H9 (cell line): Measurements from ENCODE around the gene CACNA1G. TPM values are rescaled to one million over a fixed set of nuclear protein-coding genes. Genes with fewer than 3 reads are reported as not detected.

Experiments
- DNase-seq: peaks from one replicate; pipeline ENCODE4 v3.0.0-alpha.2; 2017
- H2AFZ ChIP-seq: one replicate; pipeline ENCODE4 v1.6.1; 2013; ENCODE audit warnings: mild to moderate bottlenecking, low read length, control low read depth, moderate library complexity
- H2AK5ac ChIP-seq: 2 replicates; pipeline ENCODE4 v1.6.1; 2013; ENCODE audit warnings: low read length, control low read depth, mixed read lengths; ENCODE audit not compliant: insufficient read length
- H2BK120ac ChIP-seq: one replicate; pipeline ENCODE4 v1.6.1; 2013; ENCODE audit warnings: low read depth, mild to moderate bottlenecking, low read length, control low read depth, inconsistent platforms; ENCODE audit not compliant: poor library complexity, severe bottlenecking
- H2BK12ac ChIP-seq: 2 replicates; pipeline ENCODE4 v1.6.1; 2013; ENCODE audit warnings: low read length, control low read depth, mixed read lengths, low read depth; ENCODE audit not compliant: insufficient read length
- H2BK15ac ChIP-seq: 2 replicates; pipeline ENCODE4 v1.6.1; 2013; ENCODE audit warnings: low read depth, low read length, control low read depth
- H2BK20ac ChIP-seq: one replicate; pipeline ENCODE4 v1.6.1; 2013; ENCODE audit warnings: low read depth, mild to moderate bottlenecking, low read length, control low read depth, inconsistent platforms; ENCODE audit not compliant: poor library complexity, severe bottlenecking
- H2BK5ac ChIP-seq: 2 replicates; pipeline ENCODE4 v1.6.1; 2013; ENCODE audit warnings: low read length, control low read depth, mixed read lengths; ENCODE audit not compliant: insufficient read length
- H3K14ac ChIP-seq: 2 replicates; pipeline ENCODE4 v1.6.1; 2013; ENCODE audit warnings: low read length, control low read depth; ENCODE audit not compliant: insufficient read depth
- H3K18ac ChIP-seq: 2 replicates; pipeline ENCODE4 v1.6.1; 2013; ENCODE audit warnings: low read depth, mild to moderate bottlenecking, mixed read lengths, low read length, control low read depth; ENCODE audit not compliant: insufficient read length
- H3K23ac ChIP-seq: 2 replicates; pipeline ENCODE4 v1.6.1; 2013; ENCODE audit warnings: low read length, control low read depth, mixed read lengths, low read depth; ENCODE audit not compliant: insufficient read length
- H3K23me2 ChIP-seq: 2 replicates; pipeline ENCODE4 v1.6.1; 2013; ENCODE audit warnings: low read depth, mild to moderate bottlenecking, mixed read lengths, low read length, control low read depth; ENCODE audit not compliant: insufficient read length, poor library complexity, severe bottlenecking
- H3K27ac ChIP-seq: 2 replicates; pipeline ENCODE4 v1.5.1; 2013; ENCODE audit warnings: low read length, control low read depth, mixed read lengths, low read depth; ENCODE audit not compliant: insufficient read length
- H3K27me3 ChIP-seq: 2 replicates; pipeline ENCODE4 v1.6.1; 2013; ENCODE audit warnings: low read length, control low read depth, inconsistent platforms; ENCODE audit not compliant: insufficient read depth
- H3K4ac ChIP-seq: 2 replicates; pipeline ENCODE4 v1.6.1; 2013; ENCODE audit warnings: low read depth, mild to moderate bottlenecking, control low read depth, inconsistent platforms, low read length, moderate library complexity
- H3K4me1 ChIP-seq: 2 replicates; pipeline ENCODE4 v1.6.1; 2013; ENCODE audit warnings: low read length, control low read depth, inconsistent platforms; ENCODE audit not compliant: insufficient read depth
- H3K4me2 ChIP-seq: 2 replicates; pipeline ENCODE4 v1.6.1; 2013; ENCODE audit warnings: low read length, control low read depth, mixed read lengths; ENCODE audit not compliant: insufficient read length, insufficient read depth
- H3K56ac ChIP-seq: 2 replicates; pipeline ENCODE4 v1.6.1; 2013; ENCODE audit warnings: low read depth, mild to moderate bottlenecking, mixed read lengths, low read length, control low read depth; ENCODE audit not compliant: insufficient read length
- H3K79me1 ChIP-seq: 2 replicates; pipeline ENCODE4 v1.6.1; 2013; ENCODE audit warnings: low read depth, mild to moderate bottlenecking, moderate library complexity, low read length, control low read depth, inconsistent platforms; ENCODE audit not compliant: insufficient read depth, poor library complexity, severe bottlenecking
- H3K79me2 ChIP-seq: 2 replicates; pipeline ENCODE4 v1.6.1; 2013; ENCODE audit warnings: low read length, control low read depth, inconsistent platforms; ENCODE audit not compliant: insufficient read depth
- H3K9ac ChIP-seq: 2 replicates; pipeline ENCODE4 v1.6.1; 2013; ENCODE audit warnings: low read length, control low read depth, mixed read lengths; ENCODE audit not compliant: insufficient read length; ENCODE audit errors: extremely low read depth
- H3K9me3 ChIP-seq: one replicate; pipeline ENCODE4 v1.6.1; 2013; ENCODE audit warnings: low read depth, low read length, inconsistent platforms; ENCODE audit not compliant: control insufficient read depth
- H3T11ph ChIP-seq: one replicate; pipeline ENCODE4 v1.6.1; 2013; ENCODE audit warnings: mild to moderate bottlenecking, low read length, control low read depth, inconsistent platforms
- H4K20me1 ChIP-seq: one replicate; pipeline ENCODE4 v1.6.1; 2013; ENCODE audit not compliant: control insufficient read depth, insufficient read length, insufficient read depth
- H4K5ac ChIP-seq: 2 replicates; pipeline ENCODE4 v1.6.1; 2013; ENCODE audit warnings: low read depth, mild to moderate bottlenecking, mixed read lengths, low read length, control low read depth; ENCODE audit not compliant: insufficient read length
- H4K8ac ChIP-seq: replicated peaks from 2 replicates; pipeline ENCODE4 v1.6.1; 2013; ENCODE audit warnings: low read length, control low read depth, mixed read lengths, low read depth; ENCODE audit not compliant: insufficient read length
- H4K91ac ChIP-seq: 2 replicates; pipeline ENCODE4 v1.6.1; 2013; ENCODE audit warnings: low read depth, mild to moderate bottlenecking, moderate library complexity, mixed read lengths, low read length, control low read depth; ENCODE audit not compliant: insufficient read length
- H3K27ac Mint-ChIP-seq, 3 experiments: 2 replicates in 2 of 3; 3 replicates in 1 of 3; pipeline ENCODE4 v1.8.0; 2020 to 2021; ENCODE audit warnings: mixed read lengths in 3 of 3, mild to moderate bottlenecking in 1 of 3, moderate library complexity in 1 of 3
- H3K27me3 Mint-ChIP-seq: 2 replicates; pipeline ENCODE4 v1.8.0; 2021; ENCODE audit warnings: low read depth, mild to moderate bottlenecking, moderate library complexity, mixed read lengths
- H3K36me3 Mint-ChIP-seq, 3 experiments: 2 replicates in 2 of 3; 3 replicates in 1 of 3; pipeline ENCODE4 v1.8.0; 2020 to 2021; ENCODE audit warnings: low read depth in 3 of 3, mixed read lengths in 3 of 3; ENCODE audit not compliant: insufficient read depth in 1 of 3
- H3K4me1 Mint-ChIP-seq, 2 experiments: 2 replicates each; pipeline ENCODE4 v1.8.0; 2020; ENCODE audit warnings: mixed read lengths in 2 of 2
- H3K4me3 Mint-ChIP-seq, 2 experiments: 2 replicates in 1 of 2; 3 replicates in 1 of 2; pipeline ENCODE4 v1.8.0; 2020 to 2021; ENCODE audit warnings: mild to moderate bottlenecking in 2 of 2, mixed read lengths in 2 of 2, moderate library complexity in 1 of 2
- H3K9me3 Mint-ChIP-seq, 2 experiments: 2 replicates in 1 of 2; 3 replicates in 1 of 2; pipeline ENCODE4 v1.8.0; 2020; ENCODE audit warnings: mild to moderate bottlenecking in 2 of 2, mixed read lengths in 2 of 2, moderate library complexity in 1 of 2
- WGBS: extraction: QIAGEN DNeasy Blood & Tissue Kit; methylation state at CpG from one replicate; pipeline ENCODE4 v1.1.7; 2013; ENCODE audit warnings: missing lambda C conversion rate, low lambda C conversion rate, mixed read lengths; ENCODE audit not compliant: insufficient read length; ENCODE audit errors: extremely low coverage; 5-methylcytosine and 5-hydroxymethylcytosine counted together
- total RNA-seq: library from RNA; stranded (reverse); gene quantifications from 2 replicates; pipeline ENCODE4 v1.2.1, GENCODE V29; 2021
- TF ChIP-seq, protein P1 (sequence below): fragments of 200-600 bp; sonication (generic); conservative IDR thresholded peaks from 3 replicates; pipeline ENCODE4 v1.8.0; 2021; ENCODE audit warnings: antibody characterized with exemption, mild to moderate bottlenecking

CACNA1G gene
- total RNA-seq, 1 experiment from 2014 or later: 1.5 TPM

DNA sequence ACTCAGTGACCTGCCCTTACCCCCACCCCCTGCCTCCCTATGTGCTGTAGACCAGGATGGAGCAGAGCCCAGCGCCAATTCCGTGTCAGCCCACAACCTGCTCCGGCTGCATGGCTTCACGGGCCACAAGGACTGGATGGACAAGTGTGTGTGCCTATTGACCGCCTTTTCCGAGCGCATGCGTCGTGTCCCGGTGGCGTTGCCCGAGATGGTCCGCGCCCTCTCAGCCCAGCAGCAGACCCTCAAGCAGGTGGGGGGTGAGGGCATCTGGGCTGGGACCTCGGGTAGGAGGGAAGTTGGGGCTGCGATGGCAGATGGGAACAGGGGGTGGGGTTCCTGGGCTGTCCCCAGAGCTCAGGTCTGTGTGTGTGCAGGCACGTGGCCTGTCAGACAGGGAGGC lies 6.3 kb upstream of the CACNA1G start:
- Histone ChIP-seq H3K56ac (no peak overlapping the region), H2BK12ac (no peak overlapping the region), H3K9me3 (no peaks in the 10 kb centered on the region), H2AFZ (no peak overlapping the region), H4K91ac (no peak overlapping the region), H3K4me1 (no peaks in the 10 kb centered on the region), H4K5ac (no peak overlapping the region), H3K23ac (no peak overlapping the region), H3K14ac (no peak overlapping the region), H3K79me1 (no peaks in the 10 kb centered on the region), H2AK5ac (no peak overlapping the region), H3K4me2 (no peak overlapping the region), H4K8ac (no peak overlapping the region), H3K4ac (no peak overlapping the region), H3K18ac (no peak overlapping the region), H3K27ac (no peak overlapping the region), H4K20me1 (no peaks in the 10 kb centered on the region), H2BK120ac (no peak overlapping the region), H2BK20ac (no peak overlapping the region), H3T11ph (no peak overlapping the region), H3K23me2 (peaks cover 4% of the 10 kb centered on the region), H3K79me2 (no peaks in the 10 kb centered on the region), H2BK15ac (no peak overlapping the region), H2BK5ac (no peak overlapping the region), H3K27me3 (peaks cover 11% of the 10 kb centered on the region), H3K9ac (no peak overlapping the region)
- H3K4me3 Mint-ChIP-seq: no peak overlapping the region
- no peaks in the 10 kb centered on the region; a peak in 1 of 5 replicates for H3K9me3 Mint-ChIP-seq
- peaks cover 37% of the 10 kb centered on the region for H3K27me3 Mint-ChIP-seq
- TF ChIP-seq, protein P1, sequence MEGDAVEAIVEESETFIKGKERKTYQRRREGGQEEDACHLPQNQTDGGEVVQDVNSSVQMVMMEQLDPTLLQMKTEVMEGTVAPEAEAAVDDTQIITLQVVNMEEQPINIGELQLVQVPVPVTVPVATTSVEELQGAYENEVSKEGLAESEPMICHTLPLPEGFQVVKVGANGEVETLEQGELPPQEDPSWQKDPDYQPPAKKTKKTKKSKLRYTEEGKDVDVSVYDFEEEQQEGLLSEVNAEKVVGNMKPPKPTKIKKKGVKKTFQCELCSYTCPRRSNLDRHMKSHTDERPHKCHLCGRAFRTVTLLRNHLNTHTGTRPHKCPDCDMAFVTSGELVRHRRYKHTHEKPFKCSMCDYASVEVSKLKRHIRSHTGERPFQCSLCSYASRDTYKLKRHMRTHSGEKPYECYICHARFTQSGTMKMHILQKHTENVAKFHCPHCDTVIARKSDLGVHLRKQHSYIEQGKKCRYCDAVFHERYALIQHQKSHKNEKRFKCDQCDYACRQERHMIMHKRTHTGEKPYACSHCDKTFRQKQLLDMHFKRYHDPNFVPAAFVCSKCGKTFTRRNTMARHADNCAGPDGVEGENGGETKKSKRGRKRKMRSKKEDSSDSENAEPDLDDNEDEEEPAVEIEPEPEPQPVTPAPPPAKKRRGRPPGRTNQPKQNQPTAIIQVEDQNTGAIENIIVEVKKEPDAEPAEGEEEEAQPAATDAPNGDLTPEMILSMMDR: no peak
- DNase-seq: no peak
- H3K36me3 Mint-ChIP-seq: no peaks in the 10 kb centered on the region; a peak in 1 of 7 replicates
- no CpG with 5 or more reads among the region's 17 CpGs for WGBS
- H3K27ac Mint-ChIP-seq: no peak overlapping the region
- H3K4me1 Mint-ChIP-seq: peaks cover 6 to 17% of the 10 kb centered on the region in 2 experiments; a peak in 3 of 4 replicates
